Measurements from ENCODE around the gene PXN.

DNA sequence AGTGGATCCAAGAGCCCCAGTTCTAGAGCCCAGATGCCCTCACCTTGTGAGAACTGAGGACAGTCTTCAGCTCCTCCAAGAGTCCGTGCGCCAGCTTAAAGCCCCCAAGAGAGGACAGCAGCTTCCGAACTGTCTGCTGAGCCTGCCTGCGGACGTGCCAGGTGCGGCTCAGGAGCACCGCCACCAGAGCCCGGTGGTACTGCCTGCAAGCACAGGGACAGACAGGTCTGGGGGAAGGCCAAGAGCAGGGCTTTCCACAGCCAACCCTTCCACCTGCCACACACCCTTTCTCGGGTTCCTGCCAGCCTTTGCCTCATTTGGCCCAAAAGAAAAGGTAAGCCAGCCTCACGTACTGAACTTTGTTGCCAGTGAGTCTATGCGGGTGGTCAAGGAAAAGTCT, 101.2 kb downstream of the PXN start:
- TF ChIP-seq, protein P1, sequence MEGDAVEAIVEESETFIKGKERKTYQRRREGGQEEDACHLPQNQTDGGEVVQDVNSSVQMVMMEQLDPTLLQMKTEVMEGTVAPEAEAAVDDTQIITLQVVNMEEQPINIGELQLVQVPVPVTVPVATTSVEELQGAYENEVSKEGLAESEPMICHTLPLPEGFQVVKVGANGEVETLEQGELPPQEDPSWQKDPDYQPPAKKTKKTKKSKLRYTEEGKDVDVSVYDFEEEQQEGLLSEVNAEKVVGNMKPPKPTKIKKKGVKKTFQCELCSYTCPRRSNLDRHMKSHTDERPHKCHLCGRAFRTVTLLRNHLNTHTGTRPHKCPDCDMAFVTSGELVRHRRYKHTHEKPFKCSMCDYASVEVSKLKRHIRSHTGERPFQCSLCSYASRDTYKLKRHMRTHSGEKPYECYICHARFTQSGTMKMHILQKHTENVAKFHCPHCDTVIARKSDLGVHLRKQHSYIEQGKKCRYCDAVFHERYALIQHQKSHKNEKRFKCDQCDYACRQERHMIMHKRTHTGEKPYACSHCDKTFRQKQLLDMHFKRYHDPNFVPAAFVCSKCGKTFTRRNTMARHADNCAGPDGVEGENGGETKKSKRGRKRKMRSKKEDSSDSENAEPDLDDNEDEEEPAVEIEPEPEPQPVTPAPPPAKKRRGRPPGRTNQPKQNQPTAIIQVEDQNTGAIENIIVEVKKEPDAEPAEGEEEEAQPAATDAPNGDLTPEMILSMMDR (IDR thresholded peaks at IDR 0.05), result no peak
- no peak for TF ChIP-seq POLR2A (IDR thresholded peaks at IDR 0.05)

Data from right lobe of liver (tissue), 4 donors.